HS-5 (cell line): ENCODE results near the gene PPM1F.
A peak's percentile ranks its signal among the peaks of the same experiment; 100 is the strongest.
"Not testable (repeated sequence)": the region's sequence is repeated elsewhere in the genome, so short reads cannot be mapped to it uniquely, and the experiment has no call there.

ENCODE experiments used
- DNase-seq: peaks from one replicate; pipeline ENCODE4 v3.0.0-alpha.2; 2012; ENCODE audit warnings: low read depth

Gene PPM1F

GRCh38 chr22:21940521-21940920 lies 12.1 kb downstream of the PPM1F start:
- DNase-seq, result no peak

- not testable (repeated sequence) for DNase-seq
Measured at GRCh38 chr22:21939935-21940334, 12.7 kb downstream of the PPM1F start.

GRCh38 chr22:21939461-21939913 lies 13.2 kb downstream of the PPM1F start:
- DNase-seq, result no peak

- DNase-seq, result no peak
Measured at GRCh38 chr22:21938906-21939305, 13.7 kb downstream of the PPM1F start.

GRCh38 chr22:21938071-21938822 lies 14.4 kb downstream of the PPM1F start:
- DNase-seq, result peak; percentile 73

GRCh38 chr22:21937821-21938070 lies 14.9 kb downstream of the PPM1F start:
- no peak for DNase-seq

GRCh38 chr22:21937041-21937820 lies 15.4 kb downstream of the PPM1F start:
- DNase-seq, result no peak

GRCh38 chr22:21936151-21936775 lies 16.4 kb downstream of the PPM1F start:
- DNase-seq, result no peak

- DNase-seq, result no peak
Measured at GRCh38 chr22:21933910-21934309, 18.7 kb downstream of the PPM1F start.

- DNase-seq, result no peak
Measured at GRCh38 chr22:21933413-21933812, 19.2 kb downstream of the PPM1F start.

- no peak for DNase-seq
Measured at GRCh38 chr22:21932347-21932746, 20.3 kb downstream of the PPM1F start.

GRCh38 chr22:21931056-21931455 lies 21.6 kb downstream of the PPM1F start:
- no peak for DNase-seq

- no peak for DNase-seq
Measured at GRCh38 chr22:21929253-21929652, 23.4 kb downstream of the PPM1F start.

GRCh38 chr22:21928048-21928447 lies 24.6 kb downstream of the PPM1F start:
- DNase-seq, result no peak

- no peak for DNase-seq
Measured at GRCh38 chr22:21927174-21927823, 25.3 kb downstream of the PPM1F start.

- no peak for DNase-seq
Measured at GRCh38 chr22:21926728-21927127, 25.9 kb downstream of the PPM1F start.

- DNase-seq, result no peak
Measured at GRCh38 chr22:21923163-21923561, 29.5 kb downstream of the PPM1F start.

- no peak for DNase-seq
Measured at GRCh38 chr22:21922370-21923162, 30.1 kb downstream of the PPM1F start.

- no peak for DNase-seq
Measured at GRCh38 chr22:21921729-21922128, 30.9 kb downstream of the PPM1F start.

GRCh38 chr22:21921184-21921721 lies 31.4 kb downstream of the PPM1F start:
- no peak for DNase-seq

- DNase-seq, result no peak
Measured at GRCh38 chr22:21920341-21921183, 32.1 kb downstream of the PPM1F start.
